Measurements from ENCODE around the gene ZNF680. TPM values are rescaled to one million over a fixed set of nuclear protein-coding genes. Genes with fewer than 3 reads are reported as not detected.

ZNF680 gene
- total RNA-seq: 6.6 and 15.6 TPM in 2 replicates

DNA sequence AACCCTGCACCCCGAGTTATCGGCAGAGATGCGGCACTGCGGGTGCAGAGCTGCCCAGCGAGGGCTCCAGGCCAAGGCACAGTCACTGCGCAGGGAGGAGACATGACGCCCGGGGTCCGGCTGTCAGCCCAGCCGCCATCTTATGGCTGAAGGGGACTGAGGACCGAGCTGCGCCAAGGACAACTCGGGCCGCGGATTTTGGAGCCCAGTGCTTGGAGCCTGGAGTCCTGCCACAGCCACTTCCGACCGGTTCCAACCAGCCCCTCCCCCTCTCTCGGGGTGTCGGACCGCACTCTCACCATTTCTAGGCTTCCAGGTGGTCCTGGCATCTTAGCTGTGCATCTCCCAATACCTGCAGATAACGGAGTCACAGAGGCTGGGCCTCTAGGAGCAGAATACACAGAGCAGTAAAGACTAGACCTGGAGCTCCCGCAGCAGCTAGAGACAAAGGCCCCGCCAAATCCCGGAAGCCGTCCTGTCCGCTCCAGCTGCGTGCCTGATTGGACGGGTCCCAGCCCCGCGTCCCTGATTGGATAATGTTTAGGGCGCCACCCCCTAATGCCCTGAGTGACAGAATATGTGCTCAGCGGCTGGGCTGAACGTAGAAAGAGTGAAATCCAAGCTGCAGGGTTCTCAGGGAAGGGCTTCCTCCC is at the start of gene ZNF680:
TSS of gene ZNF680 (minus strand) at position 446 of the 653 bp plus-strand sequence. CDS start at position 329, 117 bp downstream.

Other genes with a start within 250 kb of the ZNF680 start
- gene ZNF736, start 249.1 kb downstream of the ZNF680 start, total RNA-seq: 6.6 and 20.6 TPM in 2 replicates
- gene ZNF107, start 103.1 kb upstream of the ZNF680 start, total RNA-seq: 1.5 and 4.9 TPM in 2 replicates
- 2.8 and 5.5 TPM in 2 replicates for gene ZNF138, start 231.4 kb upstream of the ZNF680 start, total RNA-seq

Data from bladder microvascular endothelial cell (primary cell).